Thyroid gland (tissue), 4 donors: ENCODE data around the gene DRD3.

Experiments used
- CTCF ChIP-seq, 6 experiments: fragments of 200-600 bp in 3 of 6; fragments of 450-650 bp in 3 of 6; sonication (generic) in 3 of 6; IDR thresholded peaks; one replicate each; pipeline ENCODE4 v1.5.1; 2016 to 2019; ENCODE audit warnings: antibody characterized with exemption in 6 of 6, mild to moderate bottlenecking in 2 of 6, inconsistent platforms in 1 of 6, moderate library complexity in 1 of 6
- POLR2A ChIP-seq, 2 donors: fragments of 450-650 bp; IDR thresholded peaks; one replicate each; pipeline ENCODE4 v1.6.1; 2017; ENCODE audit warnings: antibody characterized with exemption in 2 of 2, mild to moderate bottlenecking in 2 of 2, moderate library complexity in 1 of 2

GRCh38 chr3:114152519-114153151 is 26.2 kb downstream of the DRD3 start:
- TF ChIP-seq CTCF (IDR thresholded peaks at IDR 0.05) (peak; percentile 85 to 97 (median 89)), POLR2A (IDR thresholded peaks at IDR 0.05) (no peak)
